SK-N-SH (cell line): Measurements from ENCODE around the gene CELF2. TPM values are rescaled to one million over a fixed set of nuclear protein-coding genes. Genes with fewer than 3 reads are reported as not detected.

Experiments
- CTCF ChIA-PET: fragments of 300-600, 350-600 bp; formaldehyde crosslinking; extraction: SDS; loops from one replicate; lab custom pipeline; 2021; lab: Yijun Ruan, JAX
- POLR2A ChIA-PET: fragments of 350-600 bp; sonication (Branson Sonifier 250); formaldehyde crosslinking; extraction: SDS; loops from one replicate; lab custom pipeline; 2020; ENCODE audit warnings: antibody characterized with exemption, inconsistent platforms; lab: Yijun Ruan, JAX
- DNase-seq: peaks from one replicate; pipeline ENCODE4 v3.0.0; 2012
- H2AFZ ChIP-seq: fragments of 200-600 bp; sonication (generic); 2 replicates; pipeline ENCODE4 v1.8.1; 2016; ENCODE audit warnings: antibody characterized with exemption, mild to moderate bottlenecking, low read depth
- H3F3A ChIP-seq: fragments of 200-600 bp; sonication (generic); replicated peaks from 2 replicates; pipeline ENCODE3; 2016; ENCODE audit warnings: antibody characterized with exemption, mild to moderate bottlenecking; ENCODE audit not compliant: insufficient read depth
- H3K27ac ChIP-seq, 2 experiments: fragments of 200-500 bp in 1 of 2; fragments of 200-600 bp in 1 of 2; sonication (Bioruptor generic) in 1 of 2; sonication (generic), shearing (Covaris generic) in 1 of 2; 2 replicates each; pipeline versions ENCODE4 v1.5.1 to v1.6.1; 2014 to 2016; ENCODE audit warnings: low read depth in 2 of 2, inconsistent platforms in 1 of 2, low read length in 1 of 2, mild to moderate bottlenecking in 1 of 2, mixed read lengths in 1 of 2
- H3K27me3 ChIP-seq: fragments of 200-600 bp; sonication (generic), shearing (Covaris generic); 2 replicates; pipeline ENCODE4 v1.6.1; 2016; ENCODE audit warnings: mixed run types; ENCODE audit not compliant: insufficient read depth
- H3K36me3 ChIP-seq, 2 experiments: fragments of 200-500 bp in 1 of 2; fragments of 200-600 bp in 1 of 2; sonication (Bioruptor generic) in 1 of 2; sonication (generic) in 1 of 2; replicated peaks in 1 of 2; 2 replicates each; pipeline versions ENCODE3 to v1.5.1; 2014 to 2016; ENCODE audit warnings: low read length in 1 of 2, mild to moderate bottlenecking in 1 of 2; ENCODE audit not compliant: insufficient read depth in 2 of 2, control insufficient read depth in 1 of 2
- H3K4me1 ChIP-seq, 2 experiments: fragments of 200-500 bp in 1 of 2; fragments of 200-600 bp in 1 of 2; sonication (Bioruptor generic) in 1 of 2; sonication (generic), shearing (Covaris generic) in 1 of 2; 2 replicates each; pipeline versions ENCODE4 v1.5.1 to v1.6.1; 2014 to 2016; ENCODE audit warnings: low read depth in 1 of 2, low read length in 1 of 2, mixed run types in 1 of 2; ENCODE audit not compliant: insufficient read depth in 2 of 2, control insufficient read depth in 1 of 2
- H3K4me2 ChIP-seq: fragments of 200-600 bp; sonication (generic), shearing (Covaris generic); 2 replicates; pipeline ENCODE4 v1.6.1; 2017; ENCODE audit warnings: mixed run types
- H3K4me3 ChIP-seq, 2 experiments: fragments of 200-500 bp in 1 of 2; fragments of 200-600 bp in 1 of 2; sonication (Bioruptor generic) in 1 of 2; sonication (generic), shearing (Covaris generic) in 1 of 2; 2 replicates each; pipeline versions ENCODE4 v1.5.1 to v1.8.1; 2014 to 2016; ENCODE audit warnings: low read depth in 2 of 2, inconsistent platforms in 1 of 2, low read length in 1 of 2, mild to moderate bottlenecking in 1 of 2, mixed read lengths in 1 of 2, moderate library complexity in 1 of 2
- H3K79me2 ChIP-seq: fragments of 200-600 bp; sonication (generic); 2 replicates; pipeline ENCODE4 v1.8.1; 2017; ENCODE audit warnings: mild to moderate bottlenecking; ENCODE audit not compliant: insufficient read depth
- H3K9ac ChIP-seq: fragments of 200-600 bp; sonication (generic); 2 replicates; pipeline ENCODE4 v1.6.1; 2017; ENCODE audit warnings: mixed run types
- H3K9me2 ChIP-seq: fragments of 200-600 bp; sonication (generic); 2 replicates; pipeline ENCODE4 v1.6.1; 2017; ENCODE audit warnings: mixed run types
- H3K9me3 ChIP-seq: fragments of 200-600 bp; sonication (generic); 2 replicates; pipeline ENCODE4 v1.6.1; 2017; ENCODE audit warnings: mixed run types, mild to moderate bottlenecking, moderate library complexity
- H4K20me1 ChIP-seq: fragments of 200-600 bp; sonication (generic); 2 replicates; pipeline ENCODE4 v1.6.1; 2017; ENCODE audit warnings: mild to moderate bottlenecking, mixed run types; ENCODE audit not compliant: insufficient read depth
- CHD2 ChIP-seq: fragments of 150-350 bp; IDR thresholded peaks from 2 replicates; pipeline ENCODE4 v1.6.1; 2018; ENCODE audit warnings: low read length; ENCODE audit not compliant: partially characterized antibody
- FOSL2 ChIP-seq: IDR thresholded peaks from 2 replicates; pipeline ENCODE4 v1.4.0; 2012; ENCODE audit warnings: low read depth, mild to moderate bottlenecking, moderate library complexity, borderline replicate concordance
- FOXM1 ChIP-seq: IDR thresholded peaks from 2 replicates; pipeline ENCODE4 v1.4.0; 2012; ENCODE audit warnings: low read depth, mild to moderate bottlenecking
- JUND ChIP-seq: IDR thresholded peaks from 2 replicates; pipeline ENCODE4 v1.4.0; 2012
- NFIC ChIP-seq: IDR thresholded peaks from 2 replicates; pipeline ENCODE4 v1.4.0; 2012; ENCODE audit warnings: borderline replicate concordance
- REST ChIP-seq: IDR thresholded peaks from 2 replicates; pipeline ENCODE4 v1.6.1; 2012; ENCODE audit warnings: mild to moderate bottlenecking, low read depth, low read length, moderate library complexity
- RFX5 ChIP-seq: IDR thresholded peaks from 2 replicates; pipeline ENCODE4 v1.6.1; 2012; ENCODE audit warnings: mild to moderate bottlenecking, improper control_type of control experiment, low read length
- RXRA ChIP-seq: IDR thresholded peaks from 2 replicates; pipeline ENCODE4 v1.4.0; 2012; ENCODE audit warnings: low read depth, mild to moderate bottlenecking, borderline replicate concordance
- SMC3 ChIP-seq: IDR thresholded peaks from 2 replicates; pipeline ENCODE4 v1.6.1; 2012; ENCODE audit warnings: low read depth, low read length, improper control_type of control experiment
- TEAD4 ChIP-seq: IDR thresholded peaks from 2 replicates; pipeline ENCODE4 v1.4.0; 2012; ENCODE audit warnings: mild to moderate bottlenecking, borderline replicate concordance; ENCODE audit not compliant: insufficient read depth
- YY1 ChIP-seq: IDR thresholded peaks from 2 replicates; pipeline ENCODE4 v1.4.0; 2012; ENCODE audit warnings: low read depth, mild to moderate bottlenecking
- WGBS: methylation state at CpG from one replicate; pipeline ENCODE4 v1.1.6; 2017; ENCODE audit warnings: low lambda C conversion rate; 5-methylcytosine and 5-hydroxymethylcytosine counted together
- polyA plus RNA-seq, 3 experiments: library from polyadenylated mRNA; depleted of rRNA; stranded (reverse); fragments of >200 nt; gene quantifications; 2 replicates each; pipeline ENCODE4 v1.2.3, GENCODE V29; 2012
- TF ChIP-seq, protein P1 (sequence below): IDR thresholded peaks from 2 replicates; pipeline ENCODE4 v1.4.0; 2012; ENCODE audit warnings: low read depth, borderline replicate concordance
- TF ChIP-seq, protein P2 (sequence below): IDR thresholded peaks from 2 replicates; pipeline ENCODE4 v1.4.0; 2012; ENCODE audit warnings: low read depth, borderline replicate concordance
- TF ChIP-seq, protein P3 (sequence below): IDR thresholded peaks from 2 replicates; pipeline ENCODE4; 2012

The CELF2 gene
- polyA plus RNA-seq, 1 of the 3 experiments (the other 2 are of a cell fraction) = 0.03 TPM

- no peaks in the 10 kb centered on the region for H4K20me1 ChIP-seq
- no peak overlapping the region for H3K27ac ChIP-seq
- H3K4me1 ChIP-seq = peaks cover 0 to 2% of the 10 kb centered on the region in 2 experiments; a peak in 1 of 4 replicates
- DNase-seq = no peak
- H3K27me3 ChIP-seq = no peaks in the 10 kb centered on the region
- H2AFZ ChIP-seq = no peak overlapping the region
- no peaks in the 10 kb centered on the region for H3K9me3 ChIP-seq
- H3K79me2 ChIP-seq = no peaks in the 10 kb centered on the region
- TF ChIP-seq FOSL2 (no peak), REST (no peak), FOXM1 (no peak), SMC3 (no peak), YY1 (no peak), CHD2 (no peak), NFIC (no peak), TEAD4 (no peak), JUND (no peak), RXRA (no peak), RFX5 (no peak)
- TF ChIP-seq, protein P1, sequence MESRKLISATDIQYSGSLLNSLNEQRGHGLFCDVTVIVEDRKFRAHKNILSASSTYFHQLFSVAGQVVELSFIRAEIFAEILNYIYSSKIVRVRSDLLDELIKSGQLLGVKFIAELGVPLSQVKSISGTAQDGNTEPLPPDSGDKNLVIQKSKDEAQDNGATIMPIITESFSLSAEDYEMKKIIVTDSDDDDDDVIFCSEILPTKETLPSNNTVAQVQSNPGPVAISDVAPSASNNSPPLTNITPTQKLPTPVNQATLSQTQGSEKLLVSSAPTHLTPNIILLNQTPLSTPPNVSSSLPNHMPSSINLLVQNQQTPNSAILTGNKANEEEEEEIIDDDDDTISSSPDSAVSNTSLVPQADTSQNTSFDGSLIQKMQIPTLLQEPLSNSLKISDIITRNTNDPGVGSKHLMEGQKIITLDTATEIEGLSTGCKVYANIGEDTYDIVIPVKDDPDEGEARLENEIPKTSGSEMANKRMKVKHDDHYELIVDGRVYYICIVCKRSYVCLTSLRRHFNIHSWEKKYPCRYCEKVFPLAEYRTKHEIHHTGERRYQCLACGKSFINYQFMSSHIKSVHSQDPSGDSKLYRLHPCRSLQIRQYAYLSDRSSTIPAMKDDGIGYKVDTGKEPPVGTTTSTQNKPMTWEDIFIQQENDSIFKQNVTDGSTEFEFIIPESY = no peak
- TF ChIP-seq, protein P2, sequence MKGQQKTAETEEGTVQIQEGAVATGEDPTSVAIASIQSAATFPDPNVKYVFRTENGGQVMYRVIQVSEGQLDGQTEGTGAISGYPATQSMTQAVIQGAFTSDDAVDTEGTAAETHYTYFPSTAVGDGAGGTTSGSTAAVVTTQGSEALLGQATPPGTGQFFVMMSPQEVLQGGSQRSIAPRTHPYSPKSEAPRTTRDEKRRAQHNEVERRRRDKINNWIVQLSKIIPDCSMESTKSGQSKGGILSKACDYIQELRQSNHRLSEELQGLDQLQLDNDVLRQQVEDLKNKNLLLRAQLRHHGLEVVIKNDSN = no peak
- TF ChIP-seq, protein P3, sequence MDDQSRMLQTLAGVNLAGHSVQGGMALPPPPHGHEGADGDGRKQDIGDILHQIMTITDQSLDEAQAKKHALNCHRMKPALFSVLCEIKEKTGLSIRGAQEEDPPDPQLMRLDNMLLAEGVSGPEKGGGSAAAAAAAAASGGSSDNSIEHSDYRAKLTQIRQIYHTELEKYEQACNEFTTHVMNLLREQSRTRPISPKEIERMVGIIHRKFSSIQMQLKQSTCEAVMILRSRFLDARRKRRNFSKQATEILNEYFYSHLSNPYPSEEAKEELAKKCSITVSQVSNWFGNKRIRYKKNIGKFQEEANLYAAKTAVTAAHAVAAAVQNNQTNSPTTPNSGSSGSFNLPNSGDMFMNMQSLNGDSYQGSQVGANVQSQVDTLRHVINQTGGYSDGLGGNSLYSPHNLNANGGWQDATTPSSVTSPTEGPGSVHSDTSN = no peak
- H3K9me2 ChIP-seq = no peaks in the 10 kb centered on the region
- no peaks in the 10 kb centered on the region for H3F3A ChIP-seq
- H3K4me3 ChIP-seq = no peak overlapping the region
- ChIA-PET POLR2A (no interaction called here), CTCF (interaction anchor here (3.0 kb wide), 1 partner anchor 16 kb away, joined by 8 read pairs; no protein-coding TSS in a partner anchor)
- no peaks in the 10 kb centered on the region for H3K36me3 ChIP-seq
- H3K4me2 ChIP-seq = no peak overlapping the region
- WGBS = 30% methylated on average over 11 of the region's 11 CpGs
- no peak overlapping the region for H3K9ac ChIP-seq
Observed at GRCh38 chr10:11019724-11020547, 2.3 kb downstream of the CELF2 start.
